ENCODE results near the gene RECQL5. TPM values are rescaled to one million over a fixed set of nuclear protein-coding genes. Genes with fewer than 3 reads are reported as not detected.

RECQL5 gene
- total and polyA plus RNA-seq, 2 donors (not counting 1 experiment from before 2014, with no cell fraction given): 8.4 to 26.3 TPM

GRCh38 chr17:75624714-75625345 lies 42.1 kb downstream of the RECQL5 start:
- H3K36me3 ChIP-seq (ENCODE audit: control insufficient read depth, insufficient read depth, low read length): no peaks in the 10 kb centered on the region

GRCh38 chr17:75624021-75624420 lies 42.9 kb downstream of the RECQL5 start:
- Histone ChIP-seq H3K4me1 (ENCODE audit: control insufficient read depth, extremely low read depth, insufficient read depth, low read length) (no peaks in the 10 kb centered on the region), H3K9ac (ENCODE audit: insufficient read depth, low read length) (no peak overlapping the region), H3K4me3 (replicated peaks in 1 of 4; ENCODE audit: control extremely low read depth in 1 of 4, insufficient read depth in 1 of 4, low read depth in 3 of 4, low read length in 4 of 4) (no peak overlapping the region), H3K36me3 (ENCODE audit: control insufficient read depth, insufficient read depth, low read length) (no peaks in the 10 kb centered on the region), H3K9me3 (ENCODE audit: control insufficient read depth, insufficient read depth, low read depth, low read length) (no peaks in the 10 kb centered on the region), H3K27me3 (ENCODE audit: control insufficient read depth, insufficient read depth, low read length) (no peaks in the 10 kb centered on the region), H3K27ac (ENCODE audit: insufficient read depth, low read length) (no peak overlapping the region), H3K79me2 (ENCODE audit: control insufficient read depth, insufficient read depth, low read length) (no peaks in the 10 kb centered on the region), H4K20me1 (ENCODE audit: control insufficient read depth, extremely low read depth, insufficient read depth, low read length) (no peaks in the 10 kb centered on the region), H2AFZ (ENCODE audit: low read length) (no peak overlapping the region), H3K4me2 (ENCODE audit: extremely low read depth, insufficient read depth, low read length) (no peak overlapping the region)
- no peak for TF ChIP-seq EZH2 (IDR thresholded peaks at IDR 0.05; ENCODE audit: low read length, missing control alignments)
- TF ChIP-seq CTCF (conservative IDR thresholded peaks at IDR 0.05 in 1 of 2, IDR thresholded peaks at IDR 0.05 in 1 of 2; ENCODE audit: low read depth in 1 of 2, low read length in 2 of 2): no peak
- DNase-seq (ENCODE audit: low read depth in 2 of 2): no peak

More at GRCh38 chr17:75624714-75625345, 42.1 kb downstream of the RECQL5 start:
- H3K9me3 ChIP-seq (ENCODE audit: control insufficient read depth, insufficient read depth, low read depth, low read length): no peaks in the 10 kb centered on the region
- no peaks in the 10 kb centered on the region for H3K79me2 ChIP-seq (ENCODE audit: control insufficient read depth, insufficient read depth, low read length)
- no peaks in the 10 kb centered on the region for H3K27me3 ChIP-seq (ENCODE audit: control insufficient read depth, insufficient read depth, low read length)
- H3K4me3 ChIP-seq (replicated peaks in 1 of 4; ENCODE audit: control extremely low read depth in 1 of 4, insufficient read depth in 1 of 4, low read depth in 3 of 4, low read length in 4 of 4): no peak overlapping the region
- no peak overlapping the region for H3K4me2 ChIP-seq (ENCODE audit: extremely low read depth, insufficient read depth, low read length)
- TF ChIP-seq CTCF (conservative IDR thresholded peaks at IDR 0.05 in 1 of 2, IDR thresholded peaks at IDR 0.05 in 1 of 2; ENCODE audit: low read depth in 1 of 2, low read length in 2 of 2) (no peak), EZH2 (IDR thresholded peaks at IDR 0.05; ENCODE audit: low read length, missing control alignments) (no peak)
- no peak overlapping the region for H3K9ac ChIP-seq (ENCODE audit: insufficient read depth, low read length)
- DNase-seq (ENCODE audit: low read depth in 2 of 2): no peak
- H2AFZ ChIP-seq (ENCODE audit: low read length): no peak overlapping the region
- H4K20me1 ChIP-seq (ENCODE audit: control insufficient read depth, extremely low read depth, insufficient read depth, low read length): no peaks in the 10 kb centered on the region
- no peaks in the 10 kb centered on the region for H3K4me1 ChIP-seq (ENCODE audit: control insufficient read depth, extremely low read depth, insufficient read depth, low read length)
- H3K27ac ChIP-seq (ENCODE audit: insufficient read depth, low read length): no peak overlapping the region

GRCh38 chr17:75623386-75623785 lies 43.6 kb downstream of the RECQL5 start:
- no peaks in the 10 kb centered on the region for H4K20me1 ChIP-seq (ENCODE audit: control insufficient read depth, extremely low read depth, insufficient read depth, low read length)
- no peaks in the 10 kb centered on the region for H3K36me3 ChIP-seq (ENCODE audit: control insufficient read depth, insufficient read depth, low read length)
- H3K9ac ChIP-seq (ENCODE audit: insufficient read depth, low read length): no peak overlapping the region
- no peak overlapping the region for H3K4me3 ChIP-seq (replicated peaks in 1 of 4; ENCODE audit: control extremely low read depth in 1 of 4, insufficient read depth in 1 of 4, low read depth in 3 of 4, low read length in 4 of 4)
- no peak overlapping the region for H3K27ac ChIP-seq (ENCODE audit: insufficient read depth, low read length)
- H3K4me2 ChIP-seq (ENCODE audit: extremely low read depth, insufficient read depth, low read length): no peak overlapping the region
- H3K79me2 ChIP-seq (ENCODE audit: control insufficient read depth, insufficient read depth, low read length): no peaks in the 10 kb centered on the region
- no peaks in the 10 kb centered on the region for H3K9me3 ChIP-seq (ENCODE audit: control insufficient read depth, insufficient read depth, low read depth, low read length)
- DNase-seq (ENCODE audit: low read depth in 2 of 2): no peak
- no peaks in the 10 kb centered on the region for H3K4me1 ChIP-seq (ENCODE audit: control insufficient read depth, extremely low read depth, insufficient read depth, low read length)
- H2AFZ ChIP-seq (ENCODE audit: low read length): no peak overlapping the region
- no peak for TF ChIP-seq CTCF (conservative IDR thresholded peaks at IDR 0.05 in 1 of 2, IDR thresholded peaks at IDR 0.05 in 1 of 2; ENCODE audit: low read depth in 1 of 2, low read length in 2 of 2)
- no peak for TF ChIP-seq EZH2 (IDR thresholded peaks at IDR 0.05; ENCODE audit: low read length, missing control alignments)
- no peaks in the 10 kb centered on the region for H3K27me3 ChIP-seq (ENCODE audit: control insufficient read depth, insufficient read depth, low read length)

Data from fibroblast of lung (primary cell).